Renal cortical epithelial cell (primary cell): ENCODE data around the gene PTOV1. TPM values are rescaled to one million over a fixed set of nuclear protein-coding genes. Genes with fewer than 3 reads are reported as not detected.

ENCODE experiments used
- DNase-seq: peaks from one replicate; pipeline ENCODE4 v3.0.0-alpha.2; 2011; ENCODE audit warnings: low read depth
- total RNA-seq: library from RNA; depleted of rRNA; stranded (reverse); fragments of >200 nt; gene quantifications from 2 replicates; pipeline ENCODE4 v1.2.3, GENCODE V29; 2014

Gene PTOV1
- total RNA-seq, 1 donor from 2014 or later: 106 TPM

- DNase-seq: no peak
These were observed 37.5 kb downstream of the PTOV1 start for GRCh38 chr19:49888510-49888824.

GRCh38 chr19:49889038-49889686 lies 38.2 kb downstream of the PTOV1 start:
- no peak for DNase-seq

- peak; percentile 50 for DNase-seq
These were observed 38.9 kb downstream of the PTOV1 start for GRCh38 chr19:49889687-49890348.

GRCh38 chr19:49890349-49891311 lies 39.7 kb downstream of the PTOV1 start:
- no peak for DNase-seq

GRCh38 chr19:49891393-49891792 lies 40.4 kb downstream of the PTOV1 start:
- DNase-seq: no peak

- no peak for DNase-seq
These were observed 41.8 kb downstream of the PTOV1 start for GRCh38 chr19:49892716-49893115.

DNA sequence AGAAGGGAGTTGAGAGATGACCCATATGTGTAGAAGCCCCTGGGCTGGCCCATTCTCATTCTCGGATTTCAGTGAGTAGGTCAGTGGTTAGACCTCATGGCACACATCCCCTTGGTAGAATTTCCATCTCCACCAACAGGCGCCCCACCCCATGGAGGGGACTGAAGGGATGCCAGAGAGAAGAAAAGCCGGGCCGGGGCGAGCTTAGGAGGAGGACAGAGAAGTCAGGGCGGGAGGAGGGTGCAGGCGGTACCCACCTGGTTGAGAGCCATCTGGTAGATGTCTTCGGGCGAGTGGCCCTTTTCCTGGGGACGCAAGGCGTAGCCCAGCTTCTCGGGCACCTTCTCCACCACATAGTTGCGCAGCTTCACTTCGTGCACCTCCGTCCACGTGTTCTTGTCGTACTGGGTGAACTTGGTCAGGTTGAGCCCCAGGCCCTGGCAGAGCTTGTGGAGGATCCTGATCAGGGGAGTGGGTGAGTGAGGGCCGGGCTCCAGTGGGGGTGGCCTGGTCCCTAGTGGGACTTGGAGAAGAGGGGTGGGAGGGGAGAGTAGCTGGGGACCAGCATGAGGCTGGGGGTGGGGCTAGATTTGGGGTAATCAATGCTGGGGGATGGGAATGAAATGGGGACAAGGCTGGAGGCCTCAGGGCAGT lies 43.2 kb downstream of the PTOV1 start:
- DNase-seq: no peak

DNA sequence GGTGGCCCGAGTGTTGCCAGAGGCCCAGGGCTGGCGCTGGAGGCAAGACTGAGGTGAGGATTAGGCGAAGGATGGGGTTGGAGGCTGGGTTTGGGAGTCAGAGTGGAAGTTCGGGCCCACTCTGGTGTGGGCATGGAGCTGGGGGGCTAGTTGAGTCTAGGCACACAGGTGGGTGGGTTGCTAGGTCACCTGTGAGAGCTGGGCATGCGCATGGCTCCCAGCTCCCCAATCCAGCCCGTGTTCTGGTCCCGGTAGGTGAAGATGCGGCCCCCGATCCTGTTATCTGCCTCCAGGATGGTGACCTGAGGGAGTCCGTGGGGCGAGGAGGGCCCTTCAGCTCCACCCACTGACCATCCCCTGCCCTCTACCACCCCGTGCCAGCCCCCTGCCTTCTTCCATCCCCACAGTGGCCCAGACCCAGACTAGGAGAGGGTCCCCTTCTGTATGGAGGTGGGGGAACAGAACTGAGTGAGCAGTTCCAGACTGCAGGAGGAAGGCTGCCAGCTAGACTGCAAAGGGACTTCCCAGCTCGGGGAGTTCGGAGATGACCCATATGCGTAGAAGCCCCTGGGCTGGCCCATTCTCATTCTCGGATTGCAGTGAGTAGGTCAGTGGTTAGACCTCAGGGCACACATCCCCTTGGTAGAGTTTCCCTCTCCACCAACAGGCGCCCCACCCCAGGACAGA lies 44.1 kb downstream of the PTOV1 start:
- DNase-seq: no peak

GRCh38 chr19:49895566-49896297 lies 44.8 kb downstream of the PTOV1 start:
- no peak for DNase-seq

GRCh38 chr19:49896863-49897621 lies 46.1 kb downstream of the PTOV1 start, which contains the start of gene IL4I1:
TSS of gene IL4I1 (minus strand) at chr19:49896887. CDS start at chr19:49896160, 727 bp downstream.
- DNase-seq: peak; percentile 90

DNA sequence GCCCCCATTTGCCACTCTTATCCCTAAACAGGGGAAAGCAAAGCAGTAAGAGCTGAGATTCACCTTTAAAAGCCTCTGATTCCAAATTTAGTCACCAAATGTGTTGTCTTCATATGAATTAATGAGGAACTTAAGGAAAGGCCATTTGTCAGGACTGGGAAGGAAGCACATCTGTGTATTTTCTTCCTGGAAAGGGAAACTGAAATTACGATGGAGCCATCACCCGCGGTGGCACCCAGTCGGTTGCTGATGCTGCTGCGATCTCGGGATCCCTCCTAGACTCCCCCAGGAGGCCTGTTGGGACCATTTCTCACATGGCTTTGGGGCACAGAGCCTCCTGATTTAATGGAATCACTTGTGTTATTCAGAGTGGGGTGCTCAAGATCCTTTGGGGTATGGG lies 53.2 kb downstream of the PTOV1 start:
- DNase-seq: no peak

GRCh38 chr19:49906879-49907564 lies 56.1 kb downstream of the PTOV1 start:
- no peak for DNase-seq

DNA sequence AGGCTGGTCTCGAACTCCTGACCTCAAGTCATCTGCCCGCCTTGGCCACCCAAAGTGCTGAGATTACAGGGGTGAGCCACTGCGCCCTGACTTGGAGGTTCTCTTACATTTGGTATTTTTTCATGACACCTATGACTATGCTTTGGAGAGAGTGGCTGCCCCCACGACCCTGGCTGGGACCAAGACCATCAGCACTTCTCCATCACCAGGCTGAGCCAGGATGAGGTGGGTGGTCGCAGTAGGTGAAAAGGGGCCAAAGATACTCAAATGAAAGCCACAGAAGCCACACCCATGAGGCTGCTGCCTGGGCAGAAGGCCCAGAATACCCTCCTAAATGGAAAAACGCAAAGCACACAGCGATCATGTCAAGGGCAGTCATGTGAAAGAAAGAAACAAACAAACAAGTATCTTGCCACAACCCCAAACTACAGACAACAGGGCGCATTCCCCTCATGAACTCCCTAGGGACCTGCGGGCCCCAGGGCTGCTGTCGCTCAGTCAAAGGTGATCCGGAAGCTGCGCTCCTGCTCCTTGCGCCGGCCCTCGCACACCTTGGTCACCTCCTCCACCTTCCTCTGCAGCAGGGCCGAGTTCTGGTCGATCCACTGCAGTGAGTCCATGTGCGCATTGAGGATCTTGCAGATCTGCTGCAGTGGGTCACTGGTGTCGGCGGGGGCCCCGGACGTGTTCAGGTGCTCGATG lies 56.9 kb downstream of the PTOV1 start:
- no peak for DNase-seq

GRCh38 chr19:49908480-49909420 lies 57.8 kb downstream of the PTOV1 start:
- no peak for DNase-seq

DNA sequence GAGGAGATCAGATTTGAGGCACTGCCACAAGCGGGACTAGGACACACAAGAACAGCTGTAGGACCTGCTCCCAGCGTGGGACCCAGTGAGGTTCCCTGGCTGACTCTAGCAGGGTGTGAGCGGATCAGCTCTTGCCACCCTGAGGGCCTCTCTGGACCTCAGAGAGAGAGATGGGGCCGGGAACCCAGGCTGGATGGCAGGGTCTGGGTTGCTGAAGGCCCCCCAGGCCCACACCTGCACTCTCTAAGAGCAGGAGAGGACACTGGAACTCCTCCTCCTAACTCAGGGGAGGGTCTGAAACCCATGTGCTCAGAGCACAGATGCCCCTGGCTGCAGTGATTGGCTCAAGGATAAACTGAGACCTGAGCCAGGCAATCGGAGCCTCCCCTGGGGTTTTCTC lies 59.2 kb downstream of the PTOV1 start:
- DNase-seq: no peak
